SW480 (cell line): Measurements from ENCODE around the gene ITGB1.

Experiments used
- DNase-seq: peaks from one replicate; pipeline ENCODE4 v3.0.0-alpha.2; 2016; ENCODE audit warnings: low spot score

ITGB1 gene

GRCh38 chr10:32955790-32956189 lies 2.2 kb downstream of the ITGB1 start:
- no peak for DNase-seq

DNA sequence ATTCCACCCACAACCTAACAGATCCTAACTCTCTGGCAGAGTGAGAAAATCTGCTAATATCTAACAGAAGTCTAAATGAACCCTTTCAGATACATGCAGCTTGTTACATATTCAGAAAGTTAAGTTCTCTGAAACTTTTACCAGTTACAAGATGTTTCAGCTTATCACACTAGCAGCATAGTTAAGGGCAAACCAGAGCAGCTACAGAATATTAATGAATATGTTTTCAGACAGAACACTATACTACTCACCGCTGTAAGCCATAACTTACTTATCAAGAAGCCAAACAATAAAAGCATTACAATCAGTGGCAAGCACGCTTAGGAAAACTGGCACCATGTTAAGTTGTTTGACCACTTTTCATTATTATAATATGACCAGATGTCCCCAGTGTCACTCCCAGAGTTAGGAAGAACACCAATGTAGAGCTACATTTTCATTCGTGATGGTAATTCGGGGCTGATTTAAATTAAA lies 2.7 kb downstream of the ITGB1 start:
- DNase-seq: no peak

DNA sequence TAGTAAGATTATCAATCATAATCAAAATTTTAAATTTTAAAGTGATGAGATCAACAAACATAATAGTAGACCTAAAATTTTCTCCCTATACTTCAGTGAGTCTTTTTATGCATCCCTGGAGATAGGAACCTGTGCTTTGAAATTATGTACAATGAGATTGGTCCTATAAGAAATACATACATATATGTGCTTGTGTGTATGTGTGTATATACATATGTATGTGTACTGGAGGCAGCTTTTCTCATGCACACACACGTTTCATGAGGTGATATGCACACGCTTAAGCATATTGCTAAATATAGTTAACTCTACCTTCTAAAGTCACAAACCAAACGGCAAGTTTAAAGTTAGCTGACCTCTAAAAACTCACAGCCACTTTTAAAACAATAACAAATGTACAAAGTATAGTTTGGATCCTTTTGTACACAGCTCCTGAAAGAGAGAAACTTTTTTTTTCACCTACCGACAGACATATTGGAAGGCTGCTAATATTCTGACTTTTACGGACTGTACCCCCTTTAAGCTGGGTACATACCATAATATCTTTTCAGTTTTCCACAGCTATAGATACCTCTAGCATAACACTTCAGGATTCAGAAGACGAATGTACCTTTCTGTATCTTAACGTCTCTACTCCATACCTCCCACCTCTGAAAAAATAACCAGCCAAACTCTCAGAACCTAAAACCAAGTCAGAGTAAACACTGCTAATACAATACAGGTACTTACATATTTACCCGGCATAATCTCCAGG lies 3.3 kb downstream of the ITGB1 start:
- no peak for DNase-seq

- DNase-seq: no peak
Observed at GRCh38 chr10:32954080-32954479, 4.0 kb downstream of the ITGB1 start.

- no peak for DNase-seq
Observed at GRCh38 chr10:32953277-32953927, 4.6 kb downstream of the ITGB1 start.

DNA sequence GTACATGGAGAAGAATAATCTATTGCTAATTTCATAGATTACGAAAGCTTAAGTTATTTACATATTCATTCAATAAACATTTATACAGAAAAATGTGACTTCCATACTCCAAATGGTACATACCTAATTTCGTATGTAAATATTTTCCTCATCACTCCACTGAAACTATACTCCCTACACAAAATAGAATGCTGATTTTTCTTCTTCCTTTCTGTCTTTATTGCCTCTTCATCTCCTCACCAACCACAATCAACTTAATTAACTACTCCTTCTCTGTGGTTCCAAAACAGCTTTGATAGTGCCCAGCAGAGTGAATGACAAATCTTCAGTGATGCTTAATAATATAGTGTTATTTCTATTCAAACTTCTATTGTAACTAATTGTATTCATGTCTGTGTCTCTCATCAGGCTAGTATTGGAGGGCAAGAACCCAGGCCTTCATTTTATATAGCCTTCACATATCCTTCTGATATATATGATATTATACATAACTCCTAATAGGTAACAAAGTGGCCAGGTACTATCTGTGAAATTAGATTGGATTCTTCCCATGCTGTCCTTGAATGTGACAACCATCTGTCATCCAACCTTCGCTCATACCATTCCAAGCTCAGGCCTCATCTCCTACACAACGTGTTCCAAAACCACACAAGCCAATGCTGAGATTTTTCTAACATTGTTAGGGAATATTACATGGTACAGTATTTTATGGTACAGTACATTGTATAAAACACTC lies 5.3 kb downstream of the ITGB1 start:
- DNase-seq: no peak

DNA sequence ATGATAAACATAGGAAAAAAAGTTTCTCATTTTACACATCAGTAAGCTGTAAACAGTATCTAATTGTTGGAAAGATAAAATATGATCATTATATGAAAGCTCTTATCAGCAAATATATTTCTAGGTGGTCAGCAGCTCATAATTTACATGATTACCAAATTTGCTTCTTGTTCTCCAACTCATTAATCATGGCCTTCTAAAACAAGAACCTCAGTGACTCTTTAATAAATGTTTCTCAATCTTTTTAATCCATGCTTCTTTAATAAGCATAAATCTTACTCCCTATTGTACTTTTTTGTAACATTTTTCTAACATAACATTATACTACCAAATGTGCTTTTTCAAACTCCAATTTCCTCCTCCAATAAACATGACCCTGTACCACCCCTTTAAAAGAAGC lies 5.9 kb downstream of the ITGB1 start:
- no peak for DNase-seq

GRCh38 chr10:32951111-32951510 lies 6.9 kb downstream of the ITGB1 start:
- no peak for DNase-seq

DNA sequence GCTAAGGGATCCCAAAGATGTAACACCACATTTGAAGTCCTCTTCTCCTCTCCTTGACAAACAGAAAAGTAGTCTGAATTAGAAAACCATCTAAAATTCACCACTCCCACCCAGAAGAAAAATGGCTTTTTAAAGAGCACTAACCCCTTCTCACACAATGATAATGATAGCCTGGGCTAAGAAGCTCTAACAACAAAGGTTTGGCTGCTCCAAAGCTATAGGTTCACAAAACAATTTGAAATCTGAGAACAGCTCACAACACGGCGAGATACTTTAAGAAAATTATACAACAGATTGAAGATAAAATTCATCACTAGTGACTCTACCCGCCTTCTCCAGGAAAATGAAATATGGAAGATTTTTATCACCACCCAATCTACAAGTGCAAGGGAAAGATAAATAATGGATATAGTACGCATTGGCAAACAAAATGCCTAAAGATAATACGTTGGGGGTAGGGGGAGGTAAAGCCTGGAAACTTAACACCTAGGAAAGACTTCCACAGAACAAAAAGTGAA lies 7.4 kb downstream of the ITGB1 start:
- no peak for DNase-seq

DNA sequence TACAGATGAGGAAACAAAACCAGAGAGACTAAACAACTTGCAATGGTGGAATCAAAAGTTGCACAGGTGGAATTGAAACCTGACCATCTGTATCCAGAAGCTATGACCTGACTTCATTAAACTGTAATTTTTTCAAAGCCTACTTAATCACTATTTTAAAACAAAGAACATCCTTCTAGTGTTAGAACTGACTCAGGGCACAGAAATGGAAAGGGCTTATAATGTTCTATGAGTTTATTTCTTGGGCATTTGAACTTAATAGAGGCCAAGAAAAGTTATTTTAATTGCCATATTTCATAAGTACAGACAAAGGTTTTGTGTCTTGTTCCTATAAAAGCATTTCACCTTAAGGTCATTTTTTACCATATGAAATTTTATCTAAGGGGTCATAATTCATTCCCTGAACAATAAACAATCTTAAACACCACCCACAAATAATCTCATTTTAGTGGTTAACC lies 8.8 kb downstream of the ITGB1 start:
- DNase-seq: no peak

- peak; percentile 59 for DNase-seq
Observed at GRCh38 chr10:32948451-32948850, 9.6 kb downstream of the ITGB1 start.

- no peak for DNase-seq
Observed at GRCh38 chr10:32947586-32947985, 10.4 kb downstream of the ITGB1 start.

- DNase-seq: no peak
Observed at GRCh38 chr10:32946108-32946507, 11.9 kb downstream of the ITGB1 start.

DNA sequence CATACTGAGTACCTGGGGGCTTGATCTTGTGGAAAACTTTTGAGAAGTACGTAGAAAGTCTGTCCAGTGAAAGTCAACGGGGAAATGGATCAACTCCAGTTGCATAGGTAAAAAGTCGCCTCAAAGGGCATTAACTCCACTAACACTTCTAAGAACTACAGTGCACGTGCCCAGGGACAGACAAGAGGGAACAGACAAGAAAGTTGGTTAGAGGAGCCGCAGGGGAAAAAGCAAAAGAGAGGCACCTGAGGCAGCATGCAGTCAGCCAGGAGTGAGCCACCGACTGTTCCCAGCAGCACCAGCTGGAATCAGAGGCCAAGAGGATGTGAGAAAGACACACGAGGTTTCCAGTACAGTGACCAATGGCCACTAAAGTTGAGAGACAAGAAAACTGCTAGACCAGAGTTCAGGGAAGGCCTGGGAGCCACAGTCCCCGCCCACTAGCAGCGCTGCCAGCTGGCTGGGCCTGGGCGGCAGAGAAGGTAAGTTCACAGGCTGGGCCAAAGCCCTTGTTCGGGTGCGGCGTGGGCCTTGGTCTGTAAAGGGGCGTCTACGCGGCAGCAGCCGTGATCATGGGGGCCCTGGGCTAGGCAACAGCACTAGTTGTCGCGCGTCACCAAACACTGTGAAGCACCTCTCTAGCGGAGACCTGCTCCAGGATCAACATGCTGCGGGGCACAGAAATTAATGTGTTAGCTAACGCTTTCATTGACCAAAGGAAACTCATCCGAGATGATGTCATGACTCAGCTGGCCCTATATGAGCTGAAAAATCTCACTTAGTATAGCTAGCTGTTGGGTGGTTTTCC lies 14.0 kb downstream of the ITGB1 start:
- no peak for DNase-seq

DNA sequence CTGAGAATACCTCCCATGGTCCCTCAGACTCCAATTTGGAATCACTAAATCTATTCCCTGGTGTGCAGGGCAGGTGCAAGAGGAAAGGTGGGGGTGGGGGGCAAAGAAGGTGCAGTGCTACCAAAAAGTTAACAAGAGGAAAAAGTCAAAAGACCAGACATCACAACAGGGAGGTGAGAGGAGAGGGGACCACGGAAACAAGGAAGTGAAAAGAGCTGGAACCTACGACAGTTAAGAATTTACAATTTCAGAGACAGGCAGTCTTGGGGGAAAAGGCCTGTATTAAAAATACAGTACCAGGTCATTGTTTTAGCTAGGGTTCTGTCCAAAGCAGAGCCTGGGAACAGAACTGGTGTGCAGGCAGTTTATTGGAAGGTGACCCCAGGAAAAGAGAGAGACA lies 14.6 kb downstream of the ITGB1 start:
- DNase-seq: no peak

- no peak for DNase-seq
Observed at GRCh38 chr10:32942081-32942480, 15.9 kb downstream of the ITGB1 start.

DNA sequence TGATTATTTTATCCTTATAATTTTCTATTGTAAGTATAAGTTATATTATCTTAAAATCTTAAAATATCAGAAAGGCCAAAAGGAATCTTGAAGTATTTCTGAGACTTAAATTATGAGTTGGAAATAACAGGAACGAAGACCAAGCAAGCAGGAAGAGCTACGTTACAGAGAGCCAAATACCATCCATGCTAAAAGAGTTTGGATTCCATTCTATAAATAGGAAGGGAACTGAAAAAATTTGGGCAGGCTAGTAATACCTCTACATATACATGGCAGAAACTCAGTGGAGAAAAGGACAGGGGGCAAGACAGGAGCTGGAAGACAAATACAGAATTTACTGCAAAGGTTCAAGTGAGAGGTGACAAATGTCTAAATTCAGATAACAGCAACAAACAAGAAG lies 16.7 kb downstream of the ITGB1 start:
- no peak for DNase-seq

GRCh38 chr10:32940321-32941301 lies 17.4 kb downstream of the ITGB1 start:
- no peak for DNase-seq

GRCh38 chr10:32939296-32940111 lies 18.5 kb downstream of the ITGB1 start:
- DNase-seq: no peak
